ENCODE data around the gene KRT15. TPM values are rescaled to one million over a fixed set of nuclear protein-coding genes. Genes with fewer than 3 reads are reported as not detected.
A peak's percentile ranks its signal among the peaks of the same experiment; 100 is the strongest.

The KRT15 gene
- total and polyA plus RNA-seq, 2 of the 4 experiments (the other 2 are of a cell fraction) = 2.9 to 5.3 TPM

- H3K79me1 ChIP-seq (ENCODE audit: low read depth in 1 of 2, low read length in 2 of 2) = no peaks in the 10 kb centered on the region
- H2AK9ac ChIP-seq (replicated peaks; ENCODE audit: low read depth, low read length, poor library complexity) = peak overlapping the region; percentile 77
- H3K36me3 ChIP-seq (ENCODE audit: control insufficient read depth, insufficient read depth, low read length) = no peaks in the 10 kb centered on the region
- peak overlapping the region; percentile 68 for H3K4ac ChIP-seq (ENCODE audit: low read depth, low read length)
- in situ Hi-C loops (cut with MboI; ENCODE audit: low sequenced_read_pairs) = no loop called here
- no peak overlapping the region for H3K4me3 ChIP-seq (ENCODE audit: insufficient read depth, low read depth, low read length)
- peak overlapping the region; percentile 10 for H3K14ac ChIP-seq (replicated peaks; ENCODE audit: low read depth, low read length)
- no peaks in the 10 kb centered on the region for H3K27me3 ChIP-seq (ENCODE audit: control insufficient read depth, insufficient read depth, low read length)
- POLR2A ChIA-PET (ENCODE audit: unreplicated experiment) = no interaction called here
- no peak overlapping the region for H3K56ac ChIP-seq (ENCODE audit: extremely low read depth, insufficient read depth, low read length)
- dilution Hi-C loops (cut with HindIII; ENCODE audit: low sequenced_read_pairs, unreplicated experiment) = no loop called here
- peak overlapping the region; percentile 70 for H4K91ac ChIP-seq (ENCODE audit: insufficient read depth, low read depth, low read length)
- H3K23ac ChIP-seq (ENCODE audit: low read depth, low read length) = 0 out of 2 replicates have a peak overlapping the region, but pooled peaks have one; percentile 56
- ATAC-seq (ENCODE audit: low read depth) (no peak), DNase-seq (no peak)
- no peak overlapping the region for H3K4me2 ChIP-seq (ENCODE audit: low read depth, low read length)
- H4K8ac ChIP-seq (ENCODE audit: low read depth in 2 of 2, low read length in 2 of 2) = peak overlapping the region; percentile 29 to 62; a peak in 2 of 4 replicates
- H2AK5ac ChIP-seq (ENCODE audit: low read depth, low read length) = peak overlapping the region; percentile 92
- peak overlapping the region; percentile 32; the same call in 2 of the 3 replicates for H2BK15ac ChIP-seq (ENCODE audit: low read depth, low read length)
- H2BK20ac ChIP-seq (ENCODE audit: low read depth, low read length) = peak overlapping the region; percentile 74
- BruUV-seq (replicated peaks) = no TSS peak
- H4K20me1 ChIP-seq (ENCODE audit: insufficient read depth, low read length) = no peaks in the 10 kb centered on the region
- peaks cover 11% of the 10 kb centered on the region for H3K9me1 ChIP-seq (ENCODE audit: insufficient read depth, low read length)
- CTCF ChIA-PET = interaction anchor here (0.6 to 1.6 kb wide), 2 partner anchors 11 kb away, joined by 3 to 7 read pairs; no protein-coding TSS in a partner anchor
- H3K9ac ChIP-seq (ENCODE audit: low read depth, low read length) = no peak overlapping the region
- peak overlapping the region; percentile 48 for H2AFZ ChIP-seq (replicated peaks; ENCODE audit: low read length, poor library complexity)
- peak overlapping the region; percentile 77; the same call in 1 of the 2 replicates for H2BK120ac ChIP-seq (ENCODE audit: low read depth, low read length)
- peak overlapping the region; percentile 9; the same call in 1 of the 2 replicates for H4K5ac ChIP-seq (ENCODE audit: low read depth, low read length)
- WGBS, 2 experiments (ENCODE audit: extremely low coverage in 2 of 2, insufficient read length in 1 of 2) = 90% methylated on average over 2 of the region's 7 CpGs; no CpG with 5 or more reads in 1 of the 2 experiments
- no peak overlapping the region for H3K27ac ChIP-seq (ENCODE audit: insufficient read depth, low read length)
- H3K18ac ChIP-seq (ENCODE audit: low read depth, low read length) = peak overlapping the region; percentile 33
- no peaks in the 10 kb centered on the region for H3K9me3 ChIP-seq (ENCODE audit: control insufficient read depth, insufficient read depth, low read length)
- TF ChIP-seq MXI1 (IDR thresholded peaks at IDR 0.05; ENCODE audit: borderline replicate concordance, low read depth, low read length) (no peak), POLR2A (IDR thresholded peaks at IDR 0.05; ENCODE audit: low read depth, low read length) (no peak)
- H2BK5ac ChIP-seq (ENCODE audit: low read depth, low read length, poor library complexity, severe bottlenecking) = no peak overlapping the region
- intact Hi-C loops (cut with micrococcal nuclease) = no loop called here
- H3K4me1 ChIP-seq (ENCODE audit: control insufficient read depth, insufficient read depth, low read length) = peaks cover 16% of the 10 kb centered on the region
These were observed 18.9 kb upstream of the KRT15 start for GRCh38 chr17:41537614-41537954.
